GM19455 (cell line): ENCODE results near the gene SNRNP25.

Experiments used
- ATAC-seq: cut with Tn5 transposase; IDR thresholded peaks from one replicate; pipeline ENCODE4 v1.9.1; 2021; ENCODE audit not compliant: unreplicated experiment

Gene SNRNP25

DNA sequence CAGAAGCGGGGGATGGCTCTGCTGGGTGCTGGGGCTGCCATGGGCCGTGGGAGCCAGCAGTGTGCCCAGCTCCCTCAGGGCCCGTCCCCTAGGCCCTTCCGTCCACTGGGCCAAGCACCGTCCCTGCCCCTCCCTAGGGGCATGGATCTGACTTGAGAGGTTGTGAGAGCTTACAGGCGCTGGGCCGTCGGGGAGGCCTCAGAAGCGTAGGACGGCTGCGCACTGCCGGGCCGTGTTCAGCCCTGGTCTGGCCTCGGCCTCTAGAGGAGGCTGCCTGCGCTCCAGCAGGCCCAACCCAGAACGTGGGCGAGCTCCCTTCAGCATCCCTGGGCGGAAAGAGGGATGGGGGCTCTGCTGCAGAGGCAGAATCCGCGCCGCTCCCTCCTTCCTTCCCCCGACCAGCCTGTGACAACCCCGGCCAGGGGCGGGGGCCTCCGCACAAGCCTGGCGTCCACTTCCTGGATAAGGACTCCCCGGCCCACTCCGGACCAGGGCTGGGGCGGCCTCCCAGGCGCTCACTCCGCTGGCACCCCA, 23.7 kb downstream of the SNRNP25 start:
- ATAC-seq: peak; percentile 34

DNA sequence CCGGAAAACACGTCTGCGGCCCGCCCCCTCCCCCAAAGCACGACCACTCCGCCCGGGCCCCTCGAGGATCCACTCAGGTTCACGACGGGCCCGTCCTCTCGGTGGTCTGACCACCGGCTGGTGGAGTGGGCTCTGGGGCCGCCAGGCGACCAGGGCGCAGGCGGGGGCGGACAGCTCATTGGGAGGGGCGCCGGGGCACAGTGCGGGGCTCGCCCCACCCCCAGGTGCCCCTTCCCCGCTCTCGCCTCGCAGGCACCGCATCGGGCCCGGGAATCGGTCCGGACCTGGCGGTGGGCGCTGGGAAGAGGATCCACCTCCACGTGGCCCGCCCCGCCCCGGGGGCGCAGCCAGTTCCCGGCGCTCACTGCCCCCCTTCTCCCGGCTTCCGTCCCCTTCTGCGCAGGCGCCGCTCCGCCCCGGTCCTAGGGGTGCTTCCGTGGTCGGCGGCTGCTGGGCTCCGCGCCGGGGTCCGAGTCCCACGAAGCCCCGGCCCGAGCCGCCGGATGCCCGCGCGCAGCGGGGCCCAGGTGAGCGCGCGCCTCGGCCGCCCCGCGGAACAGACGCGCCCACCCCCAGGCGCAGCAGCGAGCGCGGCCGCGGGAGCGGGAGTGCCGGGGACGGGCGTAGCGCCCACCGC, 24.3 kb downstream of the SNRNP25 start, which contains the start of gene MPG:
TSS of gene MPG (plus strand) at position 419 of the 637 bp plus-strand sequence. CDS start at position 504, 85 bp downstream.
- ATAC-seq: peak; percentile 68

DNA sequence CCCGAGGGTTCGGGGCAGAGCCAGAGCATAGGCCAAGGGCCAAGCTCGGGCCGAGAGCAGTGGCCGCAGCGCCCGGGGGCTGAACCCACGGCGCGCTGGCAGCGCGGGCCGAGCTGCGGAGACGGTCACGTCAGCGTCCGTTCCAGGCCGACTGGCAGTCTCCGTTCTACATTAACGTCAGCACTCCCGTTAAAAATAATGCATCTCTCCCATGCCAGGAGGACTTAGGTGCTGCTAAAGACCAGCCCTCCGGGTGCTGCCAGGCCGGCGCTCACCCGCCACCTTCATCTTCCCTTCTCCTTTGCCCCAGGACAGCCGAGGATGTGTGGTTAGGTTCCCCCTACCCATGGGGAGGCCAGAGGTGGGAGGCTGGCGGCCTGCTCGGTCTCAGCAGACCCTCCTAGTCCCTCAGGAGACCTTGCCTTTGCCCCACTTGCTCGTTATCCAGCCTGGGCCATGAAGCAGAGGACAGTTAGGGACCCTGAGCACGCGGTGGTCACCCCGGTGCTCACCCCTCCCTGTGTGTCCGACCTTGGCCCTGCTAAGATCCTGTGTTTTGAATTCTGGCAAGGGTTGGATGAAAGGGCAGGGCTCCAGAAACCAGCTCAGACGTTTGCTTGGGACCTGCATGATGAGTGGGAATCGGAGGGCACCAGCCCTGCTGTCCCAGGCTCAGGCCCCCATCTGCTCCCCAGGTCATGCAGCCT, 25.0 kb downstream of the SNRNP25 start:
- no peak for ATAC-seq

DNA sequence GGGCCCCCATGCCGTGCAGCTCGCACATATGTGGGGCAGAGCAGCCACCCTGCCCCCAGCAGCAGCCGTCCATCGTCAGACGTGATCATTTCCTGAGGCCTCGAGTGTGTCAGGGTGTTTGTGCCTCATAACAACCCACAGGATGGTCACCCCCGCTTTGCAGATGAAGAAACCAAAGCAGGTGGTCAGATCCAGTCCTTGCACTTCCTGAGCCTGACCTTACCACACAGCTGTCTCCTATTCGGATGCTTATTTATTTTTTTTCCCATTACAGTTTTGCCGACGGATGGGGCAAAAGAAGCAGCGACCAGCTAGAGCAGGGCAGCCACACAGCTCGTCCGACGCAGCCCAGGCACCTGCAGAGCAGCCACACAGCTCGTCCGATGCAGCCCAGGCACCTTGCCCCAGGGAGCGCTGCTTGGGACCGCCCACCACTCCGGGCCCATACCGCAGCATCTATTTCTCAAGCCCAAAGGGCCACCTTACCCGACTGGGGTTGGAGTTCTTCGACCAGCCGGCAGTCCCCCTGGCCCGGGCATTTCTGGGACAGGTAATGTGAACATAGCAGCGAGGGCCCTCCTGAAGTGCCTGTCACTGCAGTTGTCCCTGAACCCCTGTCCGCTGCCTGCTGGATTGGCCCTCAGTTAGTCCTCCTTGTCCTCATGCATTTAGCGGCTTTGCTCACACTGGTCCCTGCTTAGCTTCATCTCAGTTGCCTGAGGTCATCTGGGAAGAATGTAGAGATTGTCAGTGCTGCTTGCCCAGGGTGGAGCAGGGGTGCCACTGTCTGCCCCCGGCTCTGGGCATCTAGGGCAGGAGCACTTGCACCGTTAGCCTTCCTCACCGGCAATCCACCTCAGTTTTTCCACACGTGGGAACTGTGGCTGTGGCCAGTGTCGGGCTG, 25.8 kb downstream of the SNRNP25 start:
- ATAC-seq: no peak

DNA sequence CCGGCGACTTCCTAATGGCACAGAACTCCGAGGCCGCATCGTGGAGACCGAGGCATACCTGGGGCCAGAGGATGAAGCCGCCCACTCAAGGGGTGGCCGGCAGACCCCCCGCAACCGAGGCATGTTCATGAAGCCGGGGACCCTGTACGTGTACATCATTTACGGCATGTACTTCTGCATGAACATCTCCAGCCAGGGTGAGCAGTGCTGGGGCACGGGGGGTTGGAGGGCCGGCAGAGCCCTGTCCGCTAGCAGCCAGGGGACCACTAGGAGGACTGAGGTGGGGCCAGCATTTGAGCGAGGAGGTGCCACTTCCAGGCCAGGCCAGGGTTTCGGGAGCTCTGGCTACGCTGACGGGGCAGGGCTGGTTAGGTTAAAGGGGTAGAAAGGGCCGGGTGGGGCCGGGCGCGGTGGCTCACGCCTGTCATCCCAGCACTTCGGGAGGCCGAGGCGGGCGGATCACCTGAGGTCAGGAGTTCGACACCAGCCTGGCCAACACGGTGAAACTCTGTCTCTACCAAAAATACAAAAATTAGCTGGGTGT, 29.5 kb downstream of the SNRNP25 start:
- ATAC-seq: no peak

DNA sequence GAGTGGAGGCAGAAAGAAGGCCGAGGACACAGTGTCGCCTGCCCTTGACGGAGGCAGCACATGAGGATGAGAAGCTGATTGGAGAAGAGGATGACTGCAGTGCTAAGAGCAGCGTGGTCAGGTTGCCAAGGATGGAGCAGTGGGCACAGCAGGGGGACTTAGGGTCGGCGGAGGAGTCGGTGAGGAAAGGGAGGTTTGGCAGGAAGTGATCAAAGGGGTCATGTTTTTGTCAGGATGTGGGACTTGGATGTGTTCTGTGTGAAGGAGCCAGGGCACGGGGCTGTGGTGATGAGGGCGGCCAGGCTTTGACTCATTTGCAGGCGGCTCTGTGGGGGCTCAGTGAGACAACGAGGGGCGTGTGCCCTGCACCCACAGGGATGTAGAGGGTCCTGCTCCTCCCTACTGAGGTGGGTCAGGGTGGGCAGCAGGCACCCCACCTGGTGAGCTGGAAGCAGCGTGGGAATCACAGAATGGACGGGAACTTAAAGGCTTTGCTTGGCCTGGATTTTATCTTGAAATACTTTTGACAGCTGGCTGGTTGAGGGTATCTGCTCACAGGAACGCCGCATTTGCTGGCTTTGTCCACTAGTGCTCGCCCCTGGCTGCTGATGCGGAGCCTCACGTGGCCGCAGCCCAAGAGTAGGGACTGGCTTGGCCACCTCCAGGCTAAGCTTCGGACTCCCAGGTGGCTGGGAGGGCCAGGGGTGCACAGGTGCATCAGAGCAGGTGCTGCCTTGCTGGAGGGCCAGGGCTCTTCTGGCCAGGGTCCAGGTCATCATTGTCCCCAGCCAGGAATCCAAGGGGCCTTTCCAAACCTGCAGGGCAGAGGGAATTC, 30.4 kb downstream of the SNRNP25 start:
- ATAC-seq: no peak

DNA sequence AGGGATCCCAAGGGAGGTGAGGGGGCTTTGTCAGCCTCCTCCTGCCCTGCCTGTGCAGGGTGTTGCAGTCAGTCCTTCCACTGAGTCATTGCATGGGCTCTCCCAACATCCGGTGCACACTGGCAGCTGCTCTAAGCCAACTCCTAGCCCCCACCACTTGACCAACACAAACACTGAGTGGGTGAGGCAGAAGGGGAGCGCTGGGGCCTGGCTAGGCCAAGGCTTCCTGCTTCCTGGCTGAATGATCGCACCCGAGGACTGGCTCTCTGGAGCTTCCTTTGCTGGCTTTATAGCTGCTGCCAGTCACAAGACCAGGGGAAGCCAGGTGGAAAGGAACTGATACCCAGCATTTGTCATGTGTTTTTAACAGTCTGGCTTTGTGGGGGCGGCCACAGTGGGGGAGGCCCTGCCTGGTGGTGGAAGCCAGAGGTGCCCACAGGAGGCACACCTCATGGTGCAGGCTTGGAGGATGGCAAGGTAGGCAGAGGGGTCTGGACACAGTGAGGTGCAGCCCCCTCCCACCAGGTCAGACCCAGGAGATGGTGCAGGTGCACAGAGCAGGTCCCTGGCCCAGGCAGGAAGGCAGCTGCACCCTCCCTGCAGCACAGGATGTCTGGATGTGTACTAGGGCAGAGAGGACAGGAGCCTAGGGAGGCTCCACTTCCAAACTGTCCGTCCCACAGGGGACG, 31.2 kb downstream of the SNRNP25 start:
- no peak for ATAC-seq

DNA sequence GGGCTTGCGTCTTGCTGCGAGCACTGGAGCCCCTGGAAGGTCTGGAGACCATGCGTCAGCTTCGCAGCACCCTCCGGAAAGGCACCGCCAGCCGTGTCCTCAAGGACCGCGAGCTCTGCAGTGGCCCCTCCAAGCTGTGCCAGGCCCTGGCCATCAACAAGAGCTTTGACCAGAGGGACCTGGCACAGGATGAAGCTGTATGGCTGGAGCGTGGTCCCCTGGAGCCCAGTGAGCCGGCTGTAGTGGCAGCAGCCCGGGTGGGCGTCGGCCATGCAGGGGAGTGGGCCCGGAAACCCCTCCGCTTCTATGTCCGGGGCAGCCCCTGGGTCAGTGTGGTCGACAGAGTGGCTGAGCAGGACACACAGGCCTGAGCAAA, 31.8 kb downstream of the SNRNP25 start:
- no peak for ATAC-seq

DNA sequence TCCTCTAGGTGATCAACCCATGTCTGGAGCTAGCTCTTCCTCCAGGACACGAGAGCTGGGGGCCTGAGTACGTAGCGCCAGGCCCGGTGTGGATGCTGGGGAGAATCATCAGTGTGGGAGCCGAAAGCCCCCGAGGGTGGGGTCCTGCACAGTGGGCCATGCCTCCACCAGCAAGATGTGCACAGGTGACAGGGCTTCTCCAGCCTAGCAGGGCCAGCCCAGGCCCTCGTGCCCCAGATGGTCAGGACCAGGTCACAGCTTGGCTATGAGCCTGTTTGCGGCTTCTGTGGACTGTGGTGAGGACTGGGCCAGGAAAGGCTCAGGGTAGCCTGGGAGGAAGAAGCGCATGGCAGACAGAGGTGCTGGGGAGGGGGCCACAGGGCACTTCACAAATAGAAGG, 32.2 kb downstream of the SNRNP25 start:
- no peak for ATAC-seq

DNA sequence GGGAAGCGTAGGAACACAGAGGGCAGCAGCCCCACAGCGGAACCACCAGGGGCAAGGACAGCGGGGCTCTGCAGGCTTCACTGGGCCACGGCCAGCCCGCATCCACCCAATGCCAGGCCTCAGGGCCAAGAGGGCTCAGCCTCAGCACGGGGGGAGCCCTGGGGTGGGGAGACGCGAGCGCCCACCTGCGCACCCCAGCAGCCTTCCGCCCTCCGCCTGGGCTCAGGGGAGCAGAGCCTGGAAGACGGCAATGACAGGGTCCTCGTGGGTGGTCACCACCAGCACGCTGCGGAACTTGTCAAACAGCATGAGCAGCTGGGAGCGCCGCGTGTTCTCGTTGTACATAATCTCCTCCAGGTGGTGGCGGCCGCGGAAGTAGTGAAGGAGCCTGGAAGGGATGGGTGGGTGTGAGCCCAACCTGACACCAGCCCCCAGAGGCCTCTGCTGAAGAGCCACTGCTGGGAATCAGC, 32.9 kb downstream of the SNRNP25 start:
- no peak for ATAC-seq

DNA sequence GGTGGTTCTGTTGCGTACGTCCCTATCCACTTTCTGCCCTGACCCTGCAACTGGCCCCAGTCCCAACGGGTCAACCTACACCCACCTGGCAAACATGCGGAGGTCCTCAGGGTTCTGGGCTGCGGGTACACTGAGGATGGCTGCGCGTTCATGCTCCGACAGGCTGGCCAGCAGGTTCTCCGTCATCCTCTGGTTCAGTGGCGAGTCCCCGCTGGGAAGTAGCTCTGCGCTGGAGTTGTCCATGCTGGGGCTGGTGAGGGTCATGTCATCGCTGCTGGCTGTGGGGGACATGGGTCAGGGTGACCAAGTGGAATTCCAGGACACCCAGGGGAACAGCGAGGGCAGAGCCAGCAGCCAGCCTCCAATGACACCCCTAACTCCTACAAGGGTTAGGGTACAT, 35.0 kb downstream of the SNRNP25 start:
- no peak for ATAC-seq

DNA sequence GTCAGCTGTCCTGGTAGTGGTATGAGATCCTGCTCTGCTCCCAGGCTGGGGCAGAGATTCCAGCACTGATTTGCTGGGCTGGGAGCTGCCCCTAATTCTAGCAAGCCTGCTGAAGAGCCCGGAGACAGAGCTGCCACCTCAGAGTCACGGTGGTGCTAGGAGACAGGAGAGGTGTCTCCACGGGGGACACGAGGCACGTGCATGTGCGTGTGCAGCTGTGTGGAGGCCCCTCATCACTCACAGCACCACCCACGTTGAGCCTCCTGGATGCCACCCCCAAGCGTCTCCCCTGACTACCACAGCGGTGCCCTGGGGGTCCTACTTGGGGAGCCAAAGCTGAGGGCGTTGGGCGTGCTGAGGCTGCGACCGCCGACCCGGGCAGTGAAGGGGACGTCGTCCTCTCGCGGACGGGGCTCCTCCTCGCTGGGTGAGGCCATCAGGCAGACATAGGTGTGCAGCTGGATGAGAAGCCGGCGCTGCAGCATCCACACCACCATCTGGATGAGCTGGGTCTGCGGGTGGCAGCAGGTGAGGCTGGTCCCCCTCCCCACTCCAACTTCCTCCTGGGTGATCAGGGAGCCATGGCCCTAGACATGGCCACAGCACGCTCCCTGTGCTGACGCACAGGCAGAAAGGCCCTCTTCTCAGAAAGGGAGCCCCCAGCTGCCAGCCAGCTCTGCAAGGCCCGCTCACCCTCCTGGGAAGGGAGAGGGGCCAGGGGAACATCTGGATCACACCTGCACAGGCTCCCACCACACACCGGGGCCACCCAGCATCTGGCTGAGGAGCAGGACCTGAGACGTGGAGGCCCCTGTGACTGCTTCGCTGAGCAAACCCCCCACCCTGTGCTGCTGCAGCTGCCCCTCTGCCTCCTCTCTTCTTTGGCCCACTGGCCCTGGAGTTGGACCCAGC, 36.0 kb downstream of the SNRNP25 start:
- no peak for ATAC-seq

DNA sequence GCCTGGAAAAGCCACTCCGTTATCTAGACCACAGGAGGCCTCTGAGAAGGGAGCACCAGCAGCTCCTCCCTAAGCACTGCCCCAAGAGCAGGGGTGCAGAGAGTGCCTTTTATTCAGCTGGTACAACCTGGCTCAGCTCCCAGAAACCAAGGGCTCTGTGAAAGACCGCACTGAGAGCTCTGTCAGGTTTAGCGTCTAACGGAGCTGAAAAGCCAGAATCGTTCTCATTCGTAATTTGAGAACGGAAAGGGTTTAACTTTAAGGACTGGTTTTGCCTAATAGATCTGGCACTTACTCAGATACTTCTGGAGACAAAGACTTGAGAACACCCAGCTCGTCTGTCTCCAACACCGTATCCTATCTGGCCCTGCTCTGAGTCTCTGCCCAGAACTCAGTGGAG, 37.9 kb downstream of the SNRNP25 start:
- ATAC-seq: no peak

DNA sequence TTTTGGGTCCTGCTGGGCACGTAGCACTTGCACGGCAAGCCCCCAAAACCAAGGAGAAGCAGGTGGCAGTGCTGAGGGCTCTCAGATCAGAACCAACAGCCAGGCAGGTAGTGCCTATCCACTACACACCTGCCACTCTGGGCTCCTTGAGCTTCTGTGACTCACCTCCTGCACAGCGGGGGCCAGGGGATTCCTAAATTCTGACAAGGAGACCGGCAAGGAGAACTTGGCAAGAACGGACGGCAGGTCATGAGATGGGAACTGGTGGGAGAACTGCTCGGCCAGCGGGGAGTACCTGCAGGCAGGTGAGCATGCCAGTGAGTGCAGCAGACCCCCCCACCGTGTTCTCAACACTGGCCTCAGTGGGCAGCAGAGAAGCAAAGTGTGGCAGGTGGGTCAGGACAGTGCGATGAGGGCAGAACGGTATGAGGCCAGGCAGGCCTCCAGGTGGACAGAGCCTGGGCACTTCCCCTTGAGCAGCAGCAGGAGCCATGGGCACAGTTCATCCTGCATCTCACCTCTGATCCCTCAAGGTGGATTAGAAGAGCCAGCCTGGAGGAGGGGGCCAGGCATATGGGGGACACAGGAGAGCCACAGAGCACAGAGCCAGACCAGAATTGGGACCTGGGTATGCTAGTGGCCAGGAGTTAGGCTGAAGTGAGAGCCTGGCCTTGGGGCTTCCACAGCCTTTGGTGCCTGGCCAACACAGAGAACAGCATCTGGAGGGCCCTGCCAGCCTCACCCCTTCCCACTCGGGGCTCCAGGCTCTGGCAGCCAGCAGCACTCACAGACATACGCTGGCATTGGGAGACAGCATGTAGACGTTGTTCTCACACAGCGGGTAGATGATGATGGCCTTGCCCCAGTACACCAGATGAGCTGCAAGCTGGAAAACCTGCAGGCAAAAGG, 39.1 kb downstream of the SNRNP25 start:
- no peak for ATAC-seq

DNA sequence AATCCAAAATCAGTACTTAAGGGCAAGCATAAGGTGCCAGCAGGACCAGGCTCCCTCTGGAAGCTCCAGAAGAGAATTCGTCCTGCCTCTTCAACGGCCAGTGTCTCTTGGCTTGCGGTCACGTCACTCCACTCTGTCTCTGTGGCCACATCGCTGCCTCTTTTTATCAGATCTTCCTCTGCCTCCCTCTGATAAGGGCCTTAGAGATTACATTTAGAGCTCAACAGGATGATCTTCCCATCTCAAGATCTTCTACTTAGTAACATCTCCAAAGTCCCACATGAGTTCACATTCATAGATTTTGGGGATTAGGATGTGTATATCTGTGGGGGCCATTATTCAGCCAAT, 41.3 kb downstream of the SNRNP25 start:
- ATAC-seq: no peak

DNA sequence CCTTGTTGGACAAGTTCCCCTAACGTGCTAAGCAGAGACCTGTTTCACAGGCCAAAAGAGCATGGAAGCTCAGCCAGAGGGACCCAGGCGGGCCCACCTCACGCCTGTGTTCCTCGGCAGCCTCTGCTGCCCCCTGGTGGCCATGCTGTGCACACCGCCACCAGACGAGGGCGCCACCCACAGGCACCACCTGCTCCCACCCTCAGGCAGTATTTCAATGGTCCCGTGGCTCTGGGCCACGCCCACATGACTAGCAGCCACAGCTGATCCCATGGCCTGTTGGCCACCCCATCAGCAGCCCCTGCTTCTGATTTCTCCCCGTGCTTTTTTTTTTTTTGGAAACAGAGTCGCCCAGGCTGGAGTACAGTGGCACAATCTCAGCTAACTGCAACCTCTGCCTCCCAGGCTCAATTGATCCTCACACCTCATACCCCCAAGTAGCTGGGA, 43.3 kb downstream of the SNRNP25 start:
- no peak for ATAC-seq

DNA sequence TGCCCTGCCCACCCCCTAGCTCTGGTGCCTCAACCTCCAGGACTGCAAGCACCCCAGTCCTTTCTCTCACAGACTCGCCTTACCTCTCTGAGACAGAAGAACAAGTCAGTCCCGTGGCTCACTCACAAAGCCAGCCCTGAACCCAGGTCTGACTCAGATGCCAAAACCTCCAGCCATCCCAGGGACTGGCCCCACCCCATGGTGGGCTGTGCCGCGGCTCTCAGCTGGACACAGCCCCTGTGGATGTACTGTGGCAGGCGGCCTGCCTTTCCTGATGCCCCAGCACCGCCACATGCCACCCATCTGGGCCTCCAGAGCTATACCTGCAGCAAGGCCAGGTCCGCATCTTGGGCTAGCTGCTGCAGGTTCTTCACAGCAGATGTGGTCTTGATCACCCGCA, 44.2 kb downstream of the SNRNP25 start:
- ATAC-seq: no peak

DNA sequence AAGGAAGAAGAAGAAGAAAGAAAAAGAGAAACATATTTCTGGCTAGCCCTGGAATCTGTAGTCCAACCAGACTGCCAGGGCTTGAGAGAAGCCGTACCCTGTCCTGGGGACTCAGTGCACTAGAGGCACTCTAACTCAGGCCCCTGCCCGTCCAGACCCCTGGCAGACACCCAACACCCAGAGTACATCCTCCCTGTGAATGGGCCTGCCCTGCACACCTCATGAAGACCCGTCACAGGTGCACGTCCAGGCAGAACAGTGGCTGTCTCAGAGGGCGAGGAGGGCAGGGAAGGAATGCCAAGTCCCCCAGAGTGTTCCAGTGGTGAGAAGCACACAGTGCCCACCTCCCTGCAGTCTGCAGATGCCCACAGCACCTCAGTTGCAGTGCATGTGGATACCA, 47.4 kb downstream of the SNRNP25 start:
- no peak for ATAC-seq
